Aorta (tissue), 5 donors: ENCODE results near the gene SUSD6. TPM values are rescaled to one million over a fixed set of nuclear protein-coding genes. Genes with fewer than 3 reads are reported as not detected.

Experiments used
- ATAC-seq: fragments of 200-7000 bp; cut with Tn5 transposase; one replicate; pipeline ENCODE4 v1.9.1; 2022; ENCODE audit warnings: moderate library complexity; ENCODE audit not compliant: low FRiP score
- DNase-seq, 2 donors: peaks; one replicate each; pipeline ENCODE4 v3.0.0-alpha.2; 2020
- H3K27ac ChIP-seq, 2 donors: one replicate each; pipeline ENCODE4 v1.5.1; 2013; ENCODE audit warnings: low read length in 2 of 2, mild to moderate bottlenecking in 2 of 2, moderate library complexity in 2 of 2, control low read depth in 1 of 2, inconsistent platforms in 1 of 2, low read depth in 1 of 2
- H3K27me3 ChIP-seq, 2 donors: one replicate each; pipeline ENCODE4 v1.6.1; 2013; ENCODE audit warnings: control low read depth in 1 of 2, low read length in 1 of 2, mild to moderate bottlenecking in 1 of 2, moderate library complexity in 1 of 2; ENCODE audit not compliant: insufficient read depth in 2 of 2, control insufficient read depth in 1 of 2
- H3K36me3 ChIP-seq, 2 donors: one replicate each; pipeline ENCODE4 v1.6.1; 2013; ENCODE audit warnings: control low read depth in 1 of 2, low read length in 1 of 2, mild to moderate bottlenecking in 1 of 2; ENCODE audit not compliant: insufficient read depth in 2 of 2, control insufficient read depth in 1 of 2
- H3K4me1 ChIP-seq, 2 donors: one replicate each; pipeline ENCODE4 v1.6.1; 2013; ENCODE audit warnings: low read length in 2 of 2, control low read depth in 1 of 2, mild to moderate bottlenecking in 1 of 2, moderate library complexity in 1 of 2; ENCODE audit not compliant: insufficient read depth in 2 of 2, control insufficient read depth in 1 of 2
- H3K4me3 ChIP-seq, 2 donors: one replicate each; pipeline ENCODE4 v1.5.1; 2013; ENCODE audit warnings: low read length in 2 of 2, control low read depth in 1 of 2, mild to moderate bottlenecking in 1 of 2
- H3K9me3 ChIP-seq: one replicate; pipeline ENCODE4 v1.6.1; 2013; ENCODE audit warnings: mild to moderate bottlenecking, low read length; ENCODE audit not compliant: control insufficient read depth
- WGBS, 2 donors: extraction: QIAGEN DNeasy Blood & Tissue Kit; methylation state at CpG; one replicate each; pipeline ENCODE4 v1.1.7; 2013; 5-methylcytosine and 5-hydroxymethylcytosine counted together
- intact Hi-C, 2 donors: fragments of 100-400 bp; cut with DNase I; formaldehyde crosslinking; loops; one replicate each; pipeline versions ENCODE4 v1.14.2 to v1.15.0; 2022
- polyA plus RNA-seq, 2 donors: library from polyadenylated mRNA; stranded (reverse); fragments of 200-250 nt; gene quantifications; one replicate each; pipeline ENCODE4 v1.2.3, GENCODE V29; 2013
- total RNA-seq, 2 donors: library from RNA; stranded (reverse); fragmentation: NEBNext Ultra II Directional; extraction: Animal tissue kit (Norgen Biotek cat#: 25700); gene quantifications; one replicate each; pipeline ENCODE4 v1.2.1, GENCODE V29; 2021
- donor health status: healthy with polysubstance abuse.
- donor health status: Bipolar disorder and iron deficiency.
- donor health status: DM: no; HTN: no; CAD: no.
- donor health status: DM: no; HTN: no; CAD: no.
- donor health status: DM: yes; HTN: yes; CAD: no.

Gene SUSD6
- total and polyA plus RNA-seq, 4 donors: 7.4 to 59.9 (median 33.7) TPM

- H3K36me3 ChIP-seq: peaks cover 0 to 8% of the 10 kb centered on the region in 2 donors
- WGBS, 2 donors: 96 to 100% methylated on average over 1 of the region's 1 CpG
- ATAC-seq (no peak), DNase-seq (no peak)
- intact Hi-C loops: no loop called here
- H3K4me3 ChIP-seq: no peak overlapping the region
- H3K4me1 ChIP-seq: peaks cover 0 to 3% of the 10 kb centered on the region in 2 donors
- H3K27me3 ChIP-seq: no peaks in the 10 kb centered on the region
- no peak overlapping the region for H3K27ac ChIP-seq
- no peaks in the 10 kb centered on the region for H3K9me3 ChIP-seq
These were observed 96.7 kb downstream of the SUSD6 start for GRCh38 chr14:69708049-69708448.

GRCh38 chr14:69708586-69709560, 97.5 kb downstream of the SUSD6 start:
- no peak overlapping the region for H3K27ac ChIP-seq
- peaks cover 0 to 4% of the 10 kb centered on the region in 2 donors for H3K36me3 ChIP-seq
- H3K9me3 ChIP-seq: no peaks in the 10 kb centered on the region
- WGBS, 2 donors: 77 to 85% methylated on average over 12 of the region's 12 CpGs
- H3K4me1 ChIP-seq: peaks cover 0 to 3% of the 10 kb centered on the region in 2 donors
- ATAC-seq (no peak), DNase-seq (no peak)
- intact Hi-C loops: no loop called here
- no peaks in the 10 kb centered on the region for H3K27me3 ChIP-seq
- no peak overlapping the region for H3K4me3 ChIP-seq

GRCh38 chr14:69710378-69710777, 99.0 kb downstream of the SUSD6 start:
- Histone ChIP-seq H3K27ac (no peak overlapping the region), H3K4me1 (peaks cover 0 to 3% of the 10 kb centered on the region in 2 donors), H3K36me3 (peaks cover 0 to 4% of the 10 kb centered on the region in 2 donors), H3K9me3 (no peaks in the 10 kb centered on the region), H3K4me3 (no peak overlapping the region), H3K27me3 (no peaks in the 10 kb centered on the region)
- ATAC-seq (no peak), DNase-seq (peak in 1 of 2 donors; percentile 61)
- intact Hi-C loops: loop anchor here in 1 of 2 donors (5.0 kb wide), 1 partner anchor 38 kb away; no protein-coding TSS in a partner anchor
- WGBS, 2 donors: 81 to 82% methylated on average over 1 of the region's 1 CpG

- H3K4me1 ChIP-seq: no peaks in the 10 kb centered on the region
- peak; percentile 5 for ATAC-seq
- H3K9me3 ChIP-seq: no peaks in the 10 kb centered on the region
- no peak overlapping the region for H3K4me3 ChIP-seq
- DNase-seq: peak in 1 of 2 donors; percentile 64
- peak overlapping the region in 1 of 2 donors; percentile 19 for H3K27ac ChIP-seq
- intact Hi-C loops: loop anchor here in 1 of 2 donors (5.0 kb wide), 1 partner anchor 39 kb away; no protein-coding TSS in a partner anchor
- H3K36me3 ChIP-seq: peaks cover 0 to 4% of the 10 kb centered on the region in 2 donors
- 46 to 62% methylated on average over 4 of the region's 4 CpGs for WGBS, 2 donors
- H3K27me3 ChIP-seq: no peaks in the 10 kb centered on the region
These were observed 99.7 kb downstream of the SUSD6 start for GRCh38 chr14:69711065-69711464.

GRCh38 chr14:69711477-69711876, 100.1 kb downstream of the SUSD6 start:
- Histone ChIP-seq H3K27me3 (no peaks in the 10 kb centered on the region), H3K9me3 (no peaks in the 10 kb centered on the region), H3K4me3 (no peak overlapping the region), H3K36me3 (peaks cover 0 to 4% of the 10 kb centered on the region in 2 donors), H3K4me1 (no peaks in the 10 kb centered on the region), H3K27ac (peak overlapping the region in 1 of 2 donors; percentile 19)
- 17 to 18% methylated on average over 1 of the region's 1 CpG for WGBS, 2 donors
- no peak for DNase-seq
- no peak for ATAC-seq
- intact Hi-C loops: loop anchor here in 1 of 2 donors (5.0 kb wide), 1 partner anchor 39 kb away; no protein-coding TSS in a partner anchor

- intact Hi-C loops: loop anchor here in 1 of 2 donors (5.0 kb wide), 1 partner anchor 40 kb away; no protein-coding TSS in a partner anchor
- H3K4me1 ChIP-seq: no peaks in the 10 kb centered on the region
- DNase-seq (peak in 1 of 2 donors; percentile 78), ATAC-seq (no peak)
- 10 to 15% methylated on average over 11 of the region's 11 CpGs for WGBS, 2 donors
- H3K27me3 ChIP-seq: no peaks in the 10 kb centered on the region
- no peaks in the 10 kb centered on the region for H3K9me3 ChIP-seq
- H3K27ac ChIP-seq: peak overlapping the region in 1 of 2 donors; percentile 30
- no peak overlapping the region for H3K4me3 ChIP-seq
- peaks cover 0 to 4% of the 10 kb centered on the region in 2 donors for H3K36me3 ChIP-seq
These were observed 100.6 kb downstream of the SUSD6 start for GRCh38 chr14:69711881-69712560.

GRCh38 chr14:69712599-69713088, 101.2 kb downstream of the SUSD6 start:
- ATAC-seq (peak; percentile 53), DNase-seq (peak in 1 of 2 donors; percentile 79)
- intact Hi-C loops: loop anchor here in 1 of 2 donors (5.0 kb wide), 1 partner anchor 40 kb away; no protein-coding TSS in a partner anchor
- WGBS, 2 donors: 36 to 42% methylated on average over 6 of the region's 6 CpGs
- Histone ChIP-seq H3K4me3 (no peak overlapping the region), H3K4me1 (no peaks in the 10 kb centered on the region), H3K36me3 (peaks cover 0 to 4% of the 10 kb centered on the region in 2 donors), H3K9me3 (no peaks in the 10 kb centered on the region), H3K27me3 (no peaks in the 10 kb centered on the region), H3K27ac (peak overlapping the region in 1 of 2 donors; percentile 30)

GRCh38 chr14:69713209-69713781, 101.9 kb downstream of the SUSD6 start:
- Histone ChIP-seq H3K4me1 (no peaks in the 10 kb centered on the region), H3K27ac (peak overlapping the region in 1 of 2 donors; percentile 21), H3K9me3 (no peaks in the 10 kb centered on the region), H3K27me3 (no peaks in the 10 kb centered on the region), H3K4me3 (no peak overlapping the region), H3K36me3 (peaks cover 0 to 4% of the 10 kb centered on the region in 2 donors)
- WGBS, 2 donors: 86 to 88% methylated on average over 4 of the region's 4 CpGs
- intact Hi-C loops: loop anchor here in 1 of 2 donors (5.0 kb wide), 1 partner anchor 41 kb away; no protein-coding TSS in a partner anchor
- no peak for ATAC-seq
- no peak for DNase-seq
